HepG2 (cell line): ENCODE data around the gene KRTAP13-4. TPM values are rescaled to one million over a fixed set of nuclear protein-coding genes. Genes with fewer than 3 reads are reported as not detected.
A peak's percentile ranks its signal among the peaks of the same experiment; 100 is the strongest.

Experiments
- ATAC-seq: fragments of 200-7000 bp; cut with Tn5 transposase; 3 replicates; pipeline ENCODE4 v1.9.1; 2020; ENCODE audit warnings: mild to moderate bottlenecking, moderate library complexity
- BruUV-seq: library from RNA; stranded (reverse); fragments of 400-500 nt; replicated peaks from 2 replicates; lab custom pipeline; 2021; lab: Mats Ljungman, UMichigan
- CTCF ChIA-PET: fragments of 300-600 bp; formaldehyde crosslinking; extraction: SDS; loops from one replicate; lab custom pipeline; 2021; ENCODE audit warnings: low total read pairs, inconsistent platforms, low intra/inter-chr PET ratio; lab: Yijun Ruan, JAX
- POLR2A ChIA-PET: fragments of 350-600 bp; sonication (Branson Sonifier 250); formaldehyde crosslinking; loops from one replicate; lab custom pipeline; 2020; ENCODE audit warnings: antibody characterized with exemption, inconsistent platforms; lab: Yijun Ruan, JAX
- DNase-seq: peaks from one replicate; pipeline ENCODE4 v3.0.0-alpha.2; 2015; ENCODE audit warnings: low spot score
- FAIRE-seq: peaks from 3 replicates; lab custom pipeline; 2011; peaks lifted over from hg19 to GRCh38; lab: Jason Lieb, UNC
- H2AFZ ChIP-seq: one replicate; pipeline ENCODE4 v1.6.1; 2011; ENCODE audit warnings: low read length, inconsistent platforms
- H3K27ac ChIP-seq: fragments of 300-600 bp; 3 replicates; pipeline ENCODE4 v1.8.0; 2011; ENCODE audit warnings: mixed run types, mild to moderate bottlenecking, mixed read lengths, low read length, inconsistent platforms; ENCODE audit not compliant: insufficient read depth; ENCODE audit errors: extremely low read length
- H3K27me3 ChIP-seq, 2 experiments: fragments of 200-600 bp in 1 of 2; 2 replicates in 1 of 2; 3 replicates in 1 of 2; pipeline versions ENCODE4 v1.6.0 to v1.8.0; 2011; ENCODE audit warnings: low read length in 2 of 2, mild to moderate bottlenecking in 2 of 2, moderate library complexity in 2 of 2, inconsistent platforms in 1 of 2; ENCODE audit not compliant: insufficient read depth in 2 of 2, control insufficient read depth in 1 of 2
- H3K36me3 ChIP-seq, 2 experiments: fragments of 200-600 bp in 1 of 2; replicated peaks in 1 of 2; 2 replicates in 1 of 2; 3 replicates in 1 of 2; pipeline versions ENCODE4 v1.5.1 to v1.8.0; 2011; ENCODE audit warnings: low read length in 2 of 2, inconsistent platforms in 1 of 2; ENCODE audit not compliant: insufficient read depth in 2 of 2, control insufficient read depth in 1 of 2
- H3K4me1 ChIP-seq: 2 replicates; pipeline ENCODE4 v1.5.1; 2012; ENCODE audit warnings: low read length, inconsistent platforms; ENCODE audit not compliant: insufficient read depth
- H3K4me2 ChIP-seq: 2 replicates; pipeline ENCODE4 v1.6.0; 2011; ENCODE audit warnings: low read depth, low read length, inconsistent platforms
- H3K4me3 ChIP-seq, 3 experiments: fragments of 200-600 bp in 1 of 3; sonication (generic), shearing (Covaris generic) in 1 of 3; replicated peaks in 1 of 3; 2 replicates each; pipeline ENCODE4 v1.5.1; 2011 to 2016; ENCODE audit warnings: low read length in 3 of 3, inconsistent platforms in 2 of 3, low read depth in 2 of 3, mild to moderate bottlenecking in 2 of 3, control low read depth in 1 of 3, mixed read lengths in 1 of 3; ENCODE audit not compliant: insufficient read depth in 1 of 3
- H3K79me2 ChIP-seq: one replicate; pipeline ENCODE4 v1.6.1; 2011; ENCODE audit warnings: low read length, inconsistent platforms; ENCODE audit not compliant: insufficient read depth
- H3K9ac ChIP-seq: 2 replicates; pipeline ENCODE4 v1.6.0; 2011; ENCODE audit warnings: mild to moderate bottlenecking, low read depth, low read length, inconsistent platforms; ENCODE audit not compliant: insufficient read depth
- H3K9me3 ChIP-seq: 2 replicates; pipeline ENCODE4 v1.5.1; 2012; ENCODE audit warnings: mild to moderate bottlenecking, low read length
- H4K20me1 ChIP-seq: 2 replicates; pipeline ENCODE4 v1.6.0; 2011; ENCODE audit warnings: inconsistent platforms, mild to moderate bottlenecking, low read length, moderate library complexity; ENCODE audit not compliant: insufficient read depth
- ARNT2 ChIP-seq: sonication (generic); formaldehyde crosslinking; IDR thresholded peaks from 2 replicates; pipeline ENCODE4 v1.8.0; 2022; ENCODE audit warnings: mild to moderate bottlenecking, low read depth, missing genetic modification reagents, moderate library complexity
- MAFF ChIP-seq: IDR thresholded peaks from 2 replicates; pipeline ENCODE4 v1.6.1; 2011; ENCODE audit warnings: low read depth, low read length, improper control_type of control experiment
- MAFK ChIP-seq, 2 experiments: IDR thresholded peaks in 1 of 2; conservative IDR thresholded peaks in 1 of 2; 2 replicates each; pipeline ENCODE4 v1.6.1; 2011; ENCODE audit warnings: improper control_type of control experiment in 2 of 2, low read length in 2 of 2
- STAT5B ChIP-seq: sonication (generic); formaldehyde crosslinking; IDR thresholded peaks from 2 replicates; pipeline ENCODE4 v1.4.0; 2020; ENCODE audit warnings: missing genetic modification reagents
- WGBS: methylation state at CpG from one replicate; pipeline ENCODE4 v1.1.6; 2017; ENCODE audit warnings: low lambda C conversion rate; 5-methylcytosine and 5-hydroxymethylcytosine counted together
- in situ Hi-C: cut with HindIII; loops from 2 replicates; pipeline ENCODE4 v1.10.0; 2017; ENCODE audit warnings: low pct_unique_long_range_greater_than_20kb; ENCODE audit not compliant: extremely low pct_ligation_motif_present
- intact Hi-C: fragments of 100-400 bp; cut with micrococcal nuclease; formaldehyde crosslinking; loops from one replicate; pipeline ENCODE4 v1.10.0; 2022; ENCODE audit not compliant: unreplicated experiment
- polyA plus RNA-seq, 8 experiments: library from polyadenylated mRNA; depleted of rRNA in 3 of 8; stranded (reverse) in 7 of 8; unstranded in 1 of 8; fragments of >200 nt; fragmentation: Illumina TruSeq in 4 of 8; extraction: Trizol in 4 of 8; gene quantifications; 2 replicates each; pipeline versions ENCODE4 v1.2.1 to v1.2.3, GENCODE V29; 2011 to 2016; ENCODE audit warnings: low read depth in 4 of 8, missing spikeins in 1 of 8, mixed read lengths in 1 of 8; ENCODE audit not compliant: insufficient read depth in 1 of 8
- total RNA-seq, 5 experiments: library from RNA; depleted of rRNA; stranded (reverse); fragments of >200 nt; fragmentation: Illumina TruSeq; extraction: Trizol; gene quantifications; 2 replicates each; pipeline ENCODE4 v1.2.3, GENCODE V29; 2016; ENCODE audit warnings: low read depth in 1 of 5
- TF ChIP-seq, protein P1 (sequence below): sonication (generic); formaldehyde crosslinking; IDR thresholded peaks from 2 replicates; pipeline ENCODE4 v1.5.0; 2020; ENCODE audit warnings: mild to moderate bottlenecking, low read depth, missing genetic modification reagents, borderline replicate concordance

KRTAP13-4 gene
- total and polyA plus RNA-seq, 2 of the 13 experiments (the other 11 are each of a cell fraction or from before 2014, with no cell fraction given) = not detected

DNA sequence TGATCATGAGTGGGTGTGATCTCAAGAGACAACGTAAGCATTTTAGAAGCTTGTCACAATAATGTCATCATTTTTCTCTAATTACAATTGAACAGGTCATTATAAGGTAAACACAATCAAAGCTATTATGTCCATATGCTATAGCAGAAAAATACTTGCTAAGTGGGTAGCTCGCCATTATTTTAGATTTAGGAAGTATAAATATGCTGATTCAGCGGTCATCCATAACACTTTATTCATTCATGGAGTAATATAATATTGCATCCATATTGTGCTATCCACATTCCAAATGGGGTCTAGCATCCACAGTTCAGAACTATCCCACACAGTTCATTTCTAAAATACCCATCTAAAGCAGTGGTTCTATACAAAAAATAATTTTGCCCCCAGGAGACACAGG, 18.5 kb downstream of the KRTAP13-4 start:
- CTCF ChIA-PET = no interaction called here

GRCh38 chr21:30463713-30464112, 33.7 kb downstream of the KRTAP13-4 start:
- Histone ChIP-seq H2AFZ (no peak overlapping the region), H3K4me1 (no peaks in the 10 kb centered on the region), H3K36me3 (no peaks in the 10 kb centered on the region), H3K27ac (no peak overlapping the region), H3K9me3 (peaks cover 86% of the 10 kb centered on the region), H3K9ac (no peak overlapping the region), H4K20me1 (no peaks in the 10 kb centered on the region), H3K79me2 (no peaks in the 10 kb centered on the region), H3K4me2 (no peak overlapping the region), H3K27me3 (no peaks in the 10 kb centered on the region), H3K4me3 (no peak overlapping the region)
- in situ Hi-C loops (no loop called here), intact Hi-C loops (no loop called here)
- no peak for TF ChIP-seq ARNT2
- peak; percentile 85 to 88 for TF ChIP-seq MAFK (conservative IDR thresholded peaks at IDR 0.05 in 1 of 2, IDR thresholded peaks at IDR 0.05 in 1 of 2; ENCODE audit: low read length in 2 of 2)
- TF ChIP-seq MAFF = peak; percentile 80; the same call in 1 of the 2 replicates
- ATAC-seq (no peak), DNase-seq (no peak), FAIRE-seq (peak; percentile 8)
- ChIA-PET POLR2A (no interaction called here), CTCF (no interaction called here)
- no TSS peak for BruUV-seq
- 1% methylated on average over 3 of the region's 3 CpGs for WGBS

More for the DNA sequence above, 18.5 kb downstream of the KRTAP13-4 start:
- Histone ChIP-seq H3K4me1 (no peaks in the 10 kb centered on the region), H4K20me1 (no peaks in the 10 kb centered on the region), H3K36me3 (no peaks in the 10 kb centered on the region), H3K9ac (no peak overlapping the region), H3K27ac (no peak overlapping the region), H3K9me3 (peaks cover 84% of the 10 kb centered on the region), H3K4me2 (no peak overlapping the region), H2AFZ (no peak overlapping the region), H3K27me3 (no peaks in the 10 kb centered on the region), H3K4me3 (no peak overlapping the region), H3K79me2 (no peaks in the 10 kb centered on the region)
- 4% methylated on average over 3 of the region's 3 CpGs for WGBS
- DNase-seq (no peak), ATAC-seq (no peak), FAIRE-seq (no peak)
- intact Hi-C loops (no loop called here), in situ Hi-C loops (no loop called here)
- POLR2A ChIA-PET = no interaction called here
- no TSS peak for BruUV-seq
- TF ChIP-seq MAFF = peak; percentile 67
- peak in 1 of 2 experiments; percentile 70; a peak in 2 of 4 replicates for TF ChIP-seq MAFK (conservative IDR thresholded peaks at IDR 0.05 in 1 of 2, IDR thresholded peaks at IDR 0.05 in 1 of 2; ENCODE audit: low read length in 2 of 2)
- TF ChIP-seq STAT5B = no peak
- TF ChIP-seq, protein P1, sequence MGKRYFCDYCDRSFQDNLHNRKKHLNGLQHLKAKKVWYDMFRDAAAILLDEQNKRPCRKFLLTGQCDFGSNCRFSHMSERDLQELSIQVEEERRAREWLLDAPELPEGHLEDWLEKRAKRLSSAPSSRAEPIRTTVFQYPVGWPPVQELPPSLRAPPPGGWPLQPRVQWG = no peak
